ENCODE results near the gene ALKBH4. TPM values are rescaled to one million over a fixed set of nuclear protein-coding genes. Genes with fewer than 3 reads are reported as not detected.

ALKBH4 gene
- total and polyA plus RNA-seq, 2 of the 8 experiments (the other 6 are each of a cell fraction or from before 2014, with no cell fraction given), result 10.2 to 16.6 TPM

- Histone ChIP-seq H3K4me1 (replicated peaks in 1 of 4; ENCODE audit: control insufficient read depth in 3 of 4, insufficient read depth in 4 of 4, low read length in 3 of 4) (peaks cover 0 to 16% (median 2%) of the 10 kb centered on the region in 4 experiments; a peak in 3 of 7 replicates), H2BK20ac (ENCODE audit: low read length) (no peak overlapping the region), H3K18ac (ENCODE audit: extremely low read depth, low read length) (no peak overlapping the region), H3K9me3 (ENCODE audit: insufficient read depth in 2 of 2, low read depth in 1 of 2, low read length in 1 of 2) (no peaks in the 10 kb centered on the region), H2BK120ac (replicated peaks; ENCODE audit: low read depth, low read length) (no peak overlapping the region), H3K27ac (ENCODE audit: low read depth, low read length) (no peak overlapping the region), H2BK12ac (ENCODE audit: low read depth, low read length) (no peak overlapping the region), H3K4ac (replicated peaks; ENCODE audit: insufficient read length, low read depth, low read length) (no peak overlapping the region), H4K91ac (replicated peaks; ENCODE audit: insufficient read length, low read length) (no peak overlapping the region), H3K79me2 (ENCODE audit: control insufficient read depth in 1 of 2, insufficient read depth in 2 of 2, low read length in 2 of 2) (no peaks in the 10 kb centered on the region), H3K23ac (ENCODE audit: insufficient read length) (no peak overlapping the region), H2AK5ac (ENCODE audit: low read depth, low read length) (no peak overlapping the region), H4K5ac (ENCODE audit: insufficient read length, low read depth, low read length) (no peak overlapping the region), H3K4me2 (ENCODE audit: insufficient read depth in 1 of 2, low read depth in 2 of 2, low read length in 2 of 2) (no peak overlapping the region), H2AFZ (ENCODE audit: low read length) (no peak overlapping the region), H3K56ac (replicated peaks; ENCODE audit: insufficient read length, low read depth, low read length) (no peak overlapping the region), H3K4me3 (ENCODE audit: extremely low read depth in 1 of 4, insufficient read depth in 2 of 4, low read depth in 3 of 4, low read length in 4 of 4) (no peak overlapping the region), H3K36me3 (ENCODE audit: control insufficient read depth in 2 of 4, insufficient read depth in 4 of 4, low read length in 3 of 4) (peaks cover 0 to 12% (median 5%) of the 10 kb centered on the region in 4 experiments; a peak in 5 of 8 replicates), H2BK15ac (ENCODE audit: low read length) (no peak overlapping the region), H3K9ac (replicated peaks in 1 of 4; ENCODE audit: extremely low read depth in 1 of 4, low read depth in 3 of 4, low read length in 3 of 4) (no peak overlapping the region), H3K27me3 (replicated peaks in 1 of 4; ENCODE audit: control insufficient read depth in 3 of 4, extremely low read depth in 1 of 4, insufficient read depth in 3 of 4, low read length in 3 of 4) (no peaks in the 10 kb centered on the region), H3K14ac (ENCODE audit: insufficient read length) (no peak overlapping the region), H2BK5ac (ENCODE audit: low read depth, low read length) (no peak overlapping the region), H4K20me1 (replicated peaks in 1 of 2; ENCODE audit: control insufficient read depth in 1 of 2, insufficient read depth in 2 of 2, low read length in 2 of 2) (peaks cover 3 to 7% of the 10 kb centered on the region in 2 experiments), H4K8ac (ENCODE audit: extremely low read depth, insufficient read depth, low read length) (no peak overlapping the region), H3K79me1 (ENCODE audit: low read depth, low read length) (no peaks in the 10 kb centered on the region), H3K23me2 (ENCODE audit: low read depth, low read length) (no peaks in the 10 kb centered on the region)
- ChIA-PET POLR2A (ENCODE audit: partially characterized antibody) (interaction anchor here (1.7 to 9.5 kb wide), 2 partner anchors 13 to 15 kb away, joined by 6 to 49 read pairs; no protein-coding TSS in a partner anchor), CTCF (ENCODE audit: partially characterized antibody) (interaction anchor here (1.8 to 2.1 kb wide), 3 partner anchors 11 to 17 kb away, joined by 4 to 8 read pairs (median 5); no protein-coding TSS in a partner anchor)
- DNase-seq (ENCODE audit: low read depth in 1 of 2, low spot score in 2 of 2), result no peak
- no peak for FAIRE-seq
- WGBS, 2 experiments (ENCODE audit: extremely low coverage in 1 of 2, insufficient coverage in 1 of 2, insufficient read length in 1 of 2, insufficient replicate concordance in 2 of 2, low coverage in 1 of 2, low lambda C conversion rate in 2 of 2, missing lambda C conversion rate in 1 of 2), result 94% methylated on average over 5 of the region's 5 CpGs; no CpG with 5 or more reads in 1 of the 2 experiments
- TF ChIP-seq ZNF274 (IDR thresholded peaks at IDR 0.05; ENCODE audit: borderline replicate concordance, extremely low read depth, low read length), result no peak
- no peak for TF ChIP-seq HDAC6 (IDR thresholded peaks at IDR 0.05; ENCODE audit: low read depth, low read length)
- no peak for TF ChIP-seq CEBPB (IDR thresholded peaks at IDR 0.05; ENCODE audit: low read depth, low read length)
- no peak for TF ChIP-seq CHD1 (IDR thresholded peaks at IDR 0.05; ENCODE audit: low read depth, low read length)
- TF ChIP-seq POLR2A (IDR thresholded peaks at IDR 0.05; ENCODE audit: control extremely low read depth in 1 of 2, low read depth in 2 of 2, low read length in 2 of 2), result no peak
- TF ChIP-seq RBBP5 (IDR thresholded peaks at IDR 0.05; ENCODE audit: borderline replicate concordance, low read depth, low read length), result no peak
- TF ChIP-seq CBX8 (IDR thresholded peaks at IDR 0.05; ENCODE audit: borderline replicate concordance, low read depth, low read length), result no peak
- no peak for TF ChIP-seq SIX5 (IDR thresholded peaks at IDR 0.05; ENCODE audit: low read depth, low read length)
- TF ChIP-seq CTBP2 (IDR thresholded peaks at IDR 0.05; ENCODE audit: borderline replicate concordance, insufficient read depth, insufficient read length, low read length), result no peak
- TF ChIP-seq CHD2 (IDR thresholded peaks at IDR 0.05; ENCODE audit: low read length), result no peak
- TF ChIP-seq KDM4A (IDR thresholded peaks at IDR 0.05; ENCODE audit: low read depth, low read length, severe bottlenecking), result no peak
- no peak for TF ChIP-seq KDM1A (IDR thresholded peaks at IDR 0.05; ENCODE audit: borderline replicate concordance, low read length)
- TF ChIP-seq FOSL1 (IDR thresholded peaks at IDR 0.05; ENCODE audit: insufficient read depth, low read depth, low read length), result no peak
- TF ChIP-seq EGR1 (IDR thresholded peaks at IDR 0.05; ENCODE audit: borderline replicate concordance, low read depth, low read length), result no peak
- no peak for TF ChIP-seq E2F6 (IDR thresholded peaks at IDR 0.05)
Measured at GRCh38 chr7:102427019-102427405, 37.7 kb downstream of the ALKBH4 start.
